SU-DHL-6 (cell line): Measurements from ENCODE around the gene POU3F3.

Experiments used
- H2AFZ ChIP-seq: fragments of 200-600 bp; sonication (generic); 2 replicates; pipeline ENCODE4 v1.6.1; 2014; ENCODE audit warnings: low read depth, mild to moderate bottlenecking, moderate library complexity, mixed read lengths, antibody characterized with exemption, low read length; ENCODE audit not compliant: severe bottlenecking
- H3F3A ChIP-seq: fragments of 200-600 bp; shearing (Covaris generic); 2 replicates; pipeline ENCODE4 v1.6.0; 2016; ENCODE audit warnings: antibody characterized with exemption, mild to moderate bottlenecking; ENCODE audit not compliant: insufficient read depth
- H3K27ac ChIP-seq: fragments of 200-600 bp; sonication (generic); 2 replicates; pipeline ENCODE4 v1.5.1; 2016; ENCODE audit warnings: low read depth, mild to moderate bottlenecking, low read length, moderate library complexity, mixed read lengths
- H3K27me3 ChIP-seq: fragments of 200-600 bp; sonication (generic), shearing (Covaris generic); 2 replicates; pipeline ENCODE4 v1.6.0; 2014; ENCODE audit warnings: mild to moderate bottlenecking, low read length
- H3K36me3 ChIP-seq: fragments of 200-600 bp; sonication (generic); 2 replicates; pipeline ENCODE4 v1.6.1; 2014; ENCODE audit warnings: mild to moderate bottlenecking, low read length, mixed read lengths
- H3K4me2 ChIP-seq: fragments of 300-600, 200-600 bp; shearing (Covaris generic), sonication (generic); 2 replicates; pipeline ENCODE4 v1.6.0; 2014; ENCODE audit warnings: low read length, low read depth, mild to moderate bottlenecking; ENCODE audit not compliant: poor library complexity, severe bottlenecking
- H3K4me3 ChIP-seq: fragments of 200-600 bp; sonication (generic); 2 replicates; pipeline ENCODE4 v1.5.1; 2014; ENCODE audit warnings: antibody characterized with exemption, low read length, mild to moderate bottlenecking, mixed read lengths; ENCODE audit not compliant: insufficient read depth, poor library complexity, severe bottlenecking
- H3K79me2 ChIP-seq: fragments of 200-600 bp; sonication (generic); 2 replicates; pipeline ENCODE4 v1.6.1; 2014; ENCODE audit warnings: mild to moderate bottlenecking, low read length, moderate library complexity; ENCODE audit not compliant: insufficient read depth
- H3K9ac ChIP-seq: fragments of 200-600 bp; sonication (generic); 2 replicates; pipeline ENCODE4 v1.7.0; 2014; ENCODE audit warnings: mild to moderate bottlenecking, low read length
- H3K9me2 ChIP-seq: fragments of 200-600 bp; sonication (generic); replicated peaks from 2 replicates; pipeline ENCODE4 v1.6.1; 2014; ENCODE audit warnings: low read length; ENCODE audit not compliant: insufficient read depth
- H3K9me3 ChIP-seq: fragments of 200-600 bp; sonication (generic); 2 replicates; pipeline ENCODE4 v1.6.1; 2014; ENCODE audit warnings: low read length, mixed read lengths; ENCODE audit not compliant: insufficient read depth
- H4K20me1 ChIP-seq: fragments of 200-600 bp; sonication (generic); 2 replicates; pipeline ENCODE4 v1.6.1; 2014; ENCODE audit warnings: low read depth, mild to moderate bottlenecking, antibody characterized with exemption, low read length, moderate library complexity, mixed read lengths
- EZH2phosphoT487 ChIP-seq: fragments of 200-600 bp; sonication (generic), shearing (Covaris generic); conservative IDR thresholded peaks from 2 replicates; pipeline ENCODE4 v1.6.1; 2018; ENCODE audit warnings: mild to moderate bottlenecking, antibody characterized with exemption, low read length, moderate library complexity, mixed read lengths
- TF ChIP-seq, protein P1 (sequence below): fragments of 200-600 bp; sonication (generic); IDR thresholded peaks from one replicate; pipeline ENCODE4 v1.5.1; 2017; ENCODE audit warnings: antibody characterized with exemption, mild to moderate bottlenecking, low read length, moderate library complexity; ENCODE audit not compliant: insufficient read depth, poor library complexity, severe bottlenecking

The POU3F3 gene

DNA sequence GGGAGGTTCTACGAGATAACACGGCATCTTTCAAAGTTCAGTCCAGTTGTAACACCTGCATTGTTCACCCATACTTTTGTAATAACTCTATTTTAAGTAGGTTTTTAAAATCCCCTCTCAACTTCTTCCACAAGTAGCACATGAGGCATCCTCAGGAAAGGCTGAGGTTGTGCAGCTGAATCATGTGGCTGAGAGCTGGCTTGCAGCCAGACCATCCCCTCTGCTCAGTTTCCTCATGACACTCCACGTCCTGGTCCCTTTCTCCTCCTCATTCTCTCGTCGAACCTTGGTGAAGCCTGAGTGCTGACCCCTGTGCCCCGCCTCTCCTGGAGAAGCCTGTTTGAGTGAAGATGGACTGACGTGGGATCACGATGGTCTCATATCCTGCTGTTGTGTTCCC lies 42.5 kb downstream of the POU3F3 start:
- no peaks in the 10 kb centered on the region for H3K79me2 ChIP-seq
- no peak overlapping the region for H3K9ac ChIP-seq
- no peaks in the 10 kb centered on the region for H3K36me3 ChIP-seq
- H3K27ac ChIP-seq = no peak overlapping the region
- no peak for TF ChIP-seq EZH2phosphoT487
- TF ChIP-seq, protein P1, sequence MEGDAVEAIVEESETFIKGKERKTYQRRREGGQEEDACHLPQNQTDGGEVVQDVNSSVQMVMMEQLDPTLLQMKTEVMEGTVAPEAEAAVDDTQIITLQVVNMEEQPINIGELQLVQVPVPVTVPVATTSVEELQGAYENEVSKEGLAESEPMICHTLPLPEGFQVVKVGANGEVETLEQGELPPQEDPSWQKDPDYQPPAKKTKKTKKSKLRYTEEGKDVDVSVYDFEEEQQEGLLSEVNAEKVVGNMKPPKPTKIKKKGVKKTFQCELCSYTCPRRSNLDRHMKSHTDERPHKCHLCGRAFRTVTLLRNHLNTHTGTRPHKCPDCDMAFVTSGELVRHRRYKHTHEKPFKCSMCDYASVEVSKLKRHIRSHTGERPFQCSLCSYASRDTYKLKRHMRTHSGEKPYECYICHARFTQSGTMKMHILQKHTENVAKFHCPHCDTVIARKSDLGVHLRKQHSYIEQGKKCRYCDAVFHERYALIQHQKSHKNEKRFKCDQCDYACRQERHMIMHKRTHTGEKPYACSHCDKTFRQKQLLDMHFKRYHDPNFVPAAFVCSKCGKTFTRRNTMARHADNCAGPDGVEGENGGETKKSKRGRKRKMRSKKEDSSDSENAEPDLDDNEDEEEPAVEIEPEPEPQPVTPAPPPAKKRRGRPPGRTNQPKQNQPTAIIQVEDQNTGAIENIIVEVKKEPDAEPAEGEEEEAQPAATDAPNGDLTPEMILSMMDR = no peak
- H3K9me2 ChIP-seq = no peaks in the 10 kb centered on the region
- no peaks in the 10 kb centered on the region for H3K27me3 ChIP-seq
- no peaks in the 10 kb centered on the region for H3F3A ChIP-seq
- H3K9me3 ChIP-seq = no peaks in the 10 kb centered on the region
- H4K20me1 ChIP-seq = no peaks in the 10 kb centered on the region
- H3K4me2 ChIP-seq = no peak overlapping the region
- no peak overlapping the region for H3K4me3 ChIP-seq
- H2AFZ ChIP-seq = no peak overlapping the region

- Histone ChIP-seq H3K9me3 (no peaks in the 10 kb centered on the region), H3K27ac (no peak overlapping the region), H3K4me3 (no peak overlapping the region), H2AFZ (no peak overlapping the region), H3K27me3 (no peaks in the 10 kb centered on the region), H3K9ac (no peak overlapping the region), H4K20me1 (no peaks in the 10 kb centered on the region), H3K79me2 (no peaks in the 10 kb centered on the region), H3F3A (no peaks in the 10 kb centered on the region), H3K4me2 (no peak overlapping the region), H3K9me2 (no peaks in the 10 kb centered on the region), H3K36me3 (no peaks in the 10 kb centered on the region)
- TF ChIP-seq EZH2phosphoT487 = no peak
- TF ChIP-seq, protein P1 = no peak
Observed at GRCh38 chr2:104897515-104898184, 43.7 kb downstream of the POU3F3 start.

GRCh38 chr2:104900608-104901007 lies 46.7 kb downstream of the POU3F3 start:
- no peaks in the 10 kb centered on the region for H3K9me2 ChIP-seq
- no peak overlapping the region for H3K4me2 ChIP-seq
- no peaks in the 10 kb centered on the region for H3K27me3 ChIP-seq
- no peaks in the 10 kb centered on the region for H4K20me1 ChIP-seq
- no peaks in the 10 kb centered on the region for H3K79me2 ChIP-seq
- TF ChIP-seq, protein P1 = no peak
- TF ChIP-seq EZH2phosphoT487 = no peak
- no peak overlapping the region for H2AFZ ChIP-seq
- H3K9ac ChIP-seq = no peak overlapping the region
- no peak overlapping the region for H3K4me3 ChIP-seq
- H3K36me3 ChIP-seq = no peaks in the 10 kb centered on the region
- no peaks in the 10 kb centered on the region for H3F3A ChIP-seq
- H3K27ac ChIP-seq = no peak overlapping the region
- H3K9me3 ChIP-seq = no peaks in the 10 kb centered on the region
